HG03442 (cell line): ENCODE results near the gene PRKG1.

ENCODE experiments used
- ATAC-seq: cut with Tn5 transposase; IDR thresholded peaks from one replicate; pipeline ENCODE4 v1.9.1; 2021; ENCODE audit warnings: mild to moderate bottlenecking, moderate library complexity; ENCODE audit not compliant: unreplicated experiment

PRKG1 gene

GRCh38 chr10:51843966-51844365, 769.7 kb downstream of the PRKG1 start:
- no peak for ATAC-seq

GRCh38 chr10:51846856-51847506, 772.7 kb downstream of the PRKG1 start:
- ATAC-seq: peak; percentile 75

GRCh38 chr10:51852297-51852696, 778.0 kb downstream of the PRKG1 start:
- no peak for ATAC-seq

GRCh38 chr10:51857305-51857704, 783.0 kb downstream of the PRKG1 start:
- no peak for ATAC-seq

- ATAC-seq: peak; percentile 86
Measured at GRCh38 chr10:51860257-51860656, 786.0 kb downstream of the PRKG1 start.

GRCh38 chr10:51861051-51861450, 786.8 kb downstream of the PRKG1 start:
- no peak for ATAC-seq

GRCh38 chr10:51861731-51862130, 787.4 kb downstream of the PRKG1 start:
- no peak for ATAC-seq

GRCh38 chr10:51862149-51862548, 787.9 kb downstream of the PRKG1 start:
- ATAC-seq: no peak

- ATAC-seq: no peak
Measured at GRCh38 chr10:51867956-51868355, 793.7 kb downstream of the PRKG1 start.

GRCh38 chr10:51874131-51874530, 799.8 kb downstream of the PRKG1 start:
- ATAC-seq: no peak

GRCh38 chr10:51875610-51876009, 801.3 kb downstream of the PRKG1 start:
- no peak for ATAC-seq

GRCh38 chr10:51876503-51876902, 802.2 kb downstream of the PRKG1 start:
- no peak for ATAC-seq

- ATAC-seq: no peak
Measured at GRCh38 chr10:51876979-51877378, 802.7 kb downstream of the PRKG1 start.

GRCh38 chr10:51877636-51878035, 803.3 kb downstream of the PRKG1 start:
- no peak for ATAC-seq

GRCh38 chr10:51878695-51879094, 804.4 kb downstream of the PRKG1 start:
- ATAC-seq: no peak

GRCh38 chr10:51879238-51879637, 805.0 kb downstream of the PRKG1 start:
- peak; percentile 97 for ATAC-seq

- ATAC-seq: no peak
Measured at GRCh38 chr10:51881213-51881612, 806.9 kb downstream of the PRKG1 start.

- no peak for ATAC-seq
Measured at GRCh38 chr10:51886438-51887068, 812.3 kb downstream of the PRKG1 start.

GRCh38 chr10:51888263-51888662, 814.0 kb downstream of the PRKG1 start:
- no peak for ATAC-seq

GRCh38 chr10:51892313-51892712, 818.0 kb downstream of the PRKG1 start:
- no peak for ATAC-seq

GRCh38 chr10:51892965-51893658, 818.8 kb downstream of the PRKG1 start:
- ATAC-seq: peak; percentile 88
